MM.1S (cell line): ENCODE results near the gene HEBP2.
"Not testable (repeated sequence)": the region's sequence is repeated elsewhere in the genome, so short reads cannot be mapped to it uniquely, and the experiment has no call there.

ENCODE experiments used
- EZH2 ChIP-seq: fragments of 300-600 bp; sonication (generic); optimal IDR thresholded peaks from 2 replicates; pipeline ENCODE3; 2017; ENCODE audit warnings: low read depth, mild to moderate bottlenecking, antibody characterized with exemption, low read length, mixed read lengths
- EZH2phosphoT487 ChIP-seq: fragments of 300-600 bp; sonication (generic); IDR thresholded peaks from 2 replicates; pipeline ENCODE4 v1.6.1; 2018; ENCODE audit warnings: antibody characterized with exemption, low read length
- TF ChIP-seq, protein P1 (sequence below): fragments of 300-600 bp; sonication (generic); IDR thresholded peaks from 2 replicates; pipeline ENCODE4 v1.5.1; 2016; ENCODE audit warnings: antibody characterized with exemption, low read length, mixed read lengths

- TF ChIP-seq, protein P1, sequence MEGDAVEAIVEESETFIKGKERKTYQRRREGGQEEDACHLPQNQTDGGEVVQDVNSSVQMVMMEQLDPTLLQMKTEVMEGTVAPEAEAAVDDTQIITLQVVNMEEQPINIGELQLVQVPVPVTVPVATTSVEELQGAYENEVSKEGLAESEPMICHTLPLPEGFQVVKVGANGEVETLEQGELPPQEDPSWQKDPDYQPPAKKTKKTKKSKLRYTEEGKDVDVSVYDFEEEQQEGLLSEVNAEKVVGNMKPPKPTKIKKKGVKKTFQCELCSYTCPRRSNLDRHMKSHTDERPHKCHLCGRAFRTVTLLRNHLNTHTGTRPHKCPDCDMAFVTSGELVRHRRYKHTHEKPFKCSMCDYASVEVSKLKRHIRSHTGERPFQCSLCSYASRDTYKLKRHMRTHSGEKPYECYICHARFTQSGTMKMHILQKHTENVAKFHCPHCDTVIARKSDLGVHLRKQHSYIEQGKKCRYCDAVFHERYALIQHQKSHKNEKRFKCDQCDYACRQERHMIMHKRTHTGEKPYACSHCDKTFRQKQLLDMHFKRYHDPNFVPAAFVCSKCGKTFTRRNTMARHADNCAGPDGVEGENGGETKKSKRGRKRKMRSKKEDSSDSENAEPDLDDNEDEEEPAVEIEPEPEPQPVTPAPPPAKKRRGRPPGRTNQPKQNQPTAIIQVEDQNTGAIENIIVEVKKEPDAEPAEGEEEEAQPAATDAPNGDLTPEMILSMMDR = not testable (repeated sequence)
- TF ChIP-seq EZH2phosphoT487, EZH2: not testable (repeated sequence)
Measured at GRCh38 chr6:138368684-138369083, 35.3 kb upstream of the HEBP2 start.
